ENCODE results near the gene ITGA6.

Gene ITGA6

GRCh38 chr2:172467382-172467781 lies 40.0 kb downstream of the ITGA6 start:
- DNase-seq, result no peak

GRCh38 chr2:172470958-172471922 lies 43.9 kb downstream of the ITGA6 start:
- DNase-seq, result no peak

GRCh38 chr2:172472446-172473033 lies 45.2 kb downstream of the ITGA6 start:
- no peak for DNase-seq

- DNase-seq, result no peak
These were observed 45.8 kb downstream of the ITGA6 start for GRCh38 chr2:172473167-172473566.

- DNase-seq, result no peak
These were observed 51.0 kb downstream of the ITGA6 start for GRCh38 chr2:172478353-172478752.

GRCh38 chr2:172480301-172481218 lies 53.2 kb downstream of the ITGA6 start:
- no peak for DNase-seq

- DNase-seq, result no peak
These were observed 54.3 kb downstream of the ITGA6 start for GRCh38 chr2:172481507-172482262.

GRCh38 chr2:172484253-172484652 lies 56.9 kb downstream of the ITGA6 start:
- DNase-seq, result no peak

- no peak for DNase-seq
These were observed 57.3 kb downstream of the ITGA6 start for GRCh38 chr2:172484706-172485105.

GRCh38 chr2:172488556-172488955 lies 61.2 kb downstream of the ITGA6 start:
- no peak for DNase-seq

- no peak for DNase-seq
These were observed 62.3 kb downstream of the ITGA6 start for GRCh38 chr2:172489681-172490080.

- no peak for DNase-seq
These were observed 68.8 kb downstream of the ITGA6 start for GRCh38 chr2:172496160-172496608.

GRCh38 chr2:172507199-172507598 lies 79.8 kb downstream of the ITGA6 start:
- DNase-seq, result no peak

- no peak for DNase-seq
These were observed 82.7 kb downstream of the ITGA6 start for GRCh38 chr2:172510088-172510487.

GRCh38 chr2:172510548-172510947 lies 83.2 kb downstream of the ITGA6 start:
- DNase-seq, result no peak

- no peak for DNase-seq
These were observed 85.6 kb downstream of the ITGA6 start for GRCh38 chr2:172512810-172513523.

- no peak for DNase-seq
These were observed 86.1 kb downstream of the ITGA6 start for GRCh38 chr2:172513524-172513900.

- DNase-seq, result no peak
These were observed 86.7 kb downstream of the ITGA6 start for GRCh38 chr2:172513935-172514586.

GRCh38 chr2:172516299-172516698 lies 88.9 kb downstream of the ITGA6 start:
- no peak for DNase-seq

- DNase-seq, result no peak
These were observed 91.6 kb downstream of the ITGA6 start for GRCh38 chr2:172518995-172519394.

GRCh38 chr2:172525601-172526000 lies 98.2 kb downstream of the ITGA6 start:
- no peak for DNase-seq

All from stimulated activated CD4-positive, alpha-beta T cell treated with anti-CD3 and anti-CD28 coated beads, Interleukin-2, amount 100 ng/mL, for 48 hours (primary cell).